T-helper 9 cell (primary cell): Measurements from ENCODE around the gene ALDH3B1.

ENCODE experiments used
- DNase-seq: peaks from one replicate; pipeline ENCODE4 v3.0.0-alpha.2; 2020

ALDH3B1 gene

DNA sequence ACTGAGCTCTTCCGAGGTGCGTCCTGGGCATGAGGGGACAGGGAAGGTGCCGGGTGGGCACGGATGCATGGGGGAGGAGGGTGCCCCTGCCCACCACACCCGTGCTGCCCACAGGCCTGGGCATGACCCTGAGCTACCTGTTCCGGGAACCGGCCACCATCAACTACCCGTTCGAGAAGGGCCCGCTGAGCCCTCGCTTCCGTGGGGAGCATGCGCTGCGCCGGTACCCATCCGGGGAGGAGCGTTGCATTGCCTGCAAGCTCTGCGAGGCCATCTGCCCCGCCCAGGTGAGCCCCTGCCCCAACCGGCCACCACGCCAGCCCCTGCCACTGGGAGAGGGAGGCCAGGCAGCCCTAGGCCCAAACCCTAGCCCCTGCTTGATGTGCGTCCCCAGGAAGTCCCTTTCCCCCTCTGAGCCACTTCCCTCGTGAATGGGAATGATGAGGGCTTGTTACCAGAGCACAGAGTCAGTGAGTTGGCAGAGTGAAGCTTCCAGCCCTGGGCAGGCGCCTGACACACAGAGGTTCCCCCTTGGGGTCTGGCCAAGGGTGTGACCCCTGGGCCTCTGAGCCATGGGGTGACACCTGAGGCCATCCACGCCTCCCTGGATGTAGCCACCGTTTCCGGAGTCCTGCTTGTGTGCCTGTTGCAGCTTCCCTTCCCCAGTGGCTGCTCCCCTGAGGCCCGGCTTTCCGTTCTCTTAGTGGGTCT lies 23.0 kb downstream of the ALDH3B1 start:
- no peak for DNase-seq

DNA sequence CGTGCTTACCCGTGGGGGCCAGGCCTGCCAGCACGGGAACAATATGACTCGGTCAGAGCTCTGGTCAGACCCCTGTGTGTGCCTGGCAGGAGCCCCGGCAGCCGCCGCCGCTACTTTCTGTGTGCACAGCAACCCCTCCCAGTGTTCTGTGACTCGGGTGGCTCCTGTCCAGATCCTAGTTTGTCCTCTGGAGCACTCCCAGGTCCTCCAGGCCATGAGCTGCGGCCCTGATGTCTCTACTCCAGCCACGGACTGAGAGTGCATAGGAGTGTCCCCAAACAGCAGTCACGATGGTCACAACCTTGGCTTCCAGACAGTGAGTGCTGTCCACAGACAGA lies 23.6 kb downstream of the ALDH3B1 start:
- no peak for DNase-seq

DNA sequence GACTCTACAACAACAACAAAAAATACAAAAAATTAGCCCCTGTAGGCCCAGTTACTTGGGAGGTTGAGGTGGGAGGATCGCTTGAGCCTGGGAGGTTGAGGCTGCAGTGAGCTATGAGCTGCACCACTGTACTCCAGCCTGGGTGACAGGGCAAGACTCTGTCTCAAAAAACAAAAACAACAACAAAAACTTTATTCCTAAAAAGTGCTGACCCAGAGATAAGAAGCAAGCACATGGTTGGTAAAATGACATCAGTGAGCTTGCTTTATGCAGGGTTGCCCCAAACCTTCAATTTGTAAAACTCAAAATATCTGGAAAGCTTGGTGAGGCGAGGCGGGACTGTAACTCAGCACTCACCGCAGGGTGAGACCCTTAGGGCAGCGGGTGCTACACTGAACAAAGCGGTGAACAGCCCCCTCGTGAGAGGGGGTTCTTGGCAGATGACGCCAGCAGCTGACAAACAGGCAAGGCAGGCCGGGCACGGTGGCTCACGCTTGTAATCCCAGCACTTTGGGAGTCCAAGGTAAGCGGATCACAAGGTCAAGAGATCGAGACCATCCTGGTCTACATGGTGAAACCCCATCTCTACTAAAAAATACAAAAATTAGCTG lies 25.2 kb downstream of the ALDH3B1 start:
- no peak for DNase-seq

DNA sequence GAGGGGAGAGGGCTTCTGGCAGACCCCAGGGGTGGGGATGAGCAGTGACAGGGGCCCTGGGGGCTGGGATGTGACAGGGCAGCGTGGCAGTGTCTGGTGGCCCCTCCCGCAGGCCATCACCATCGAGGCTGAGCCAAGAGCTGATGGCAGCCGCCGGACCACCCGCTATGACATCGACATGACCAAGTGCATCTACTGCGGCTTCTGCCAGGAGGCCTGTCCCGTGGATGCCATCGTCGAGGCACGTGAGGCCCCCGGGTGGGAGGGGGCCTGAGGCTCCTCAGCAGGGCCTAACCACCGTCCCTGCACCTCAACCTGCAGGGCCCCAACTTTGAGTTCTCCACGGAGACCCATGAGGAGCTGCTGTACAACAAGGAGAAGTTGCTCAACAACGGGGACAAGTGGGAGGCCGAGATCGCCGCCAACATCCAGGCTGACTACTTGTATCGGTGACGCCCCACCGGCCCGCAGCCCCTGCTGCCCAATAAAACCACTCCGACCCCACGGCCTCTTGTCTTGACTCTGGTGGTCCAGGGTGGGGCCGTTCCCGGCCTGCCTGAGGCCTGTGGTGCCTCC lies 26.1 kb downstream of the ALDH3B1 start:
- DNase-seq: no peak

DNA sequence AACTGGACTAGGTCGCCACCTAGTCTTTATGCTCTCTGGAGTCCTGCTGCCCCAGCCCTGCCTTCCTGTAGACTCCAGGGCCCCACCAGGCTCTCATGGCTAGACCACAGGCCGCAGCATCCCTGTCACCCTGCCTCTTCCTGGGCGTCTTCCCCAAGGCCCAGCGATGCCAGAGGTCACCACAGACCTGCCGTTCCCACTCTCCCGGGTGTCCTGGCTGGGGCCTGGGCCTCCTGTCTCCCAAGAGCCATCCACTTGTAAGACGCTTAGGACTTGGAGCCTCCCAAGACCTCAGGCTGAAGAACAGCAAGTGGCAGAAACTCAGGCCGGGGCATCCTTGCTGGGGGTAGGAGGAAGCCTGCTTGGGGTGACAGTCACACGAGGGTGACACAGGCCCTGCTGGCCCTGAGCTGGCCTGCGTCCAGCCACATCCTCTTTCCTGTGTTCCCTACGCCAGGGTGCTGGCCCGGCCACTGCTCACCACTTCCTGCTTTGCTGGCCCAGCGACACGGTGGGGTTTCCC lies 26.7 kb downstream of the ALDH3B1 start:
- DNase-seq: no peak

DNA sequence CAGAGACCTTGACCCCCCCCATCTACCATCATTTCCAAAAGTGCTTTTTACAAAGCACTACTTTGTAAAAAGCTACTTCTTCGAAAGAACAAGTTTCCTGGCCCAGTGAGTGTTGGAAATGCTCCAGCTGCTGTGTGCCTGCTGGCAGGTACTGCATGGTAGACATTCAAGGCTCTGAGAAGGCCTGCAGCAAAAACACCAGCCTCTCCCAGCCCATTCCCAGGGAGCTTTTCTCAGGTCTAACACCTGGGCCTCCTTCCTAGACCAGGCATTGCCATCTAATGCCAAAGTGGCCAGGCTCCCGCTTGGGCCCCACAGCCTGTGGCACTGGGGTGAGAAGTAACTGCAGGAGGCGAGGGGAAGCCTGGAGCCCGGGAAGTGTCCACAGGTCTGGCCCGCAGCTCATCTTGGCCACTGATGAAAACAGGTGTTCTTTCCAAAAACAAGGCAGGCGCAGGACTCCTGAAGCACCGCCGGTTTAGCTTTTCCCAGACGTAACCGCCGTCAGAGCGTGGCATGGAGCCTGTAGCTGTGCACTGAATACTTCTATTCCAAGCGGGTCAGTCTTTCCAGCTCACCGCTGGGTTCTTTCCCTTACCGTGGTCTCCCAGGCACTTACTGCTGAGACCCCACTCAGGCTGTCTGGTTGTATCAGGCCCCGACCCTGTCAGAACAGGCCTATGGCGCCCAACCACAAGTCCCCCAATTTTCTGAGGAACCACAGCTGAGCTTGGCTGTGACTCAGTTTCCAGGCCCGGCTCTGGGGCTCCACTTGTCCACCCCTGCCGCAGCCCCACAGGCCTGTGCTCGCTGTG lies 27.5 kb downstream of the ALDH3B1 start:
- no peak for DNase-seq

DNA sequence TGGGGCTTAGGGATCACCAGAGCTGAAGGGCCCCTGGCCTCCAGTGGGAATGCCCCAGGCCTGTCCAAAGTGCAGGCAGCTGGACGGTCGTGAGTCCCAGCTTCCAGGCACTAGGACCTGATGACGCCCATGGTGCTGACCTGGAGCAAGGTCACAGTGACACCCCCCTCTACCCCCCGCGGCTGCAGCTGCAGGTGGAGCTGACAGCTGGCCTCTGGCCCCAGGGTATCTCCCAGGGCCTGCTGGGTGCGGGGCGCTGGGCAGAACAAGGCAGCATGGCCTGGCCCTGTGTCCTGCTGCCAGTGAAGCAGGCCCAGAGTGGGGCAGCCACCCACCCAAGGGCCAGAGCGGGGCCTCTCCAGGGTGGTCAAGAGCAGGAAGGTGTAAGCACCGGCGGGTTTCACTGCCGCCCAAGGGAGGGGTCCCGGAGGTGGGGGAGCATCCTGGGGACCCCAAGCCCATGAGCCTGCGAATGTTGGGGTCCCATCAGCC lies 28.1 kb downstream of the ALDH3B1 start:
- DNase-seq: no peak

DNA sequence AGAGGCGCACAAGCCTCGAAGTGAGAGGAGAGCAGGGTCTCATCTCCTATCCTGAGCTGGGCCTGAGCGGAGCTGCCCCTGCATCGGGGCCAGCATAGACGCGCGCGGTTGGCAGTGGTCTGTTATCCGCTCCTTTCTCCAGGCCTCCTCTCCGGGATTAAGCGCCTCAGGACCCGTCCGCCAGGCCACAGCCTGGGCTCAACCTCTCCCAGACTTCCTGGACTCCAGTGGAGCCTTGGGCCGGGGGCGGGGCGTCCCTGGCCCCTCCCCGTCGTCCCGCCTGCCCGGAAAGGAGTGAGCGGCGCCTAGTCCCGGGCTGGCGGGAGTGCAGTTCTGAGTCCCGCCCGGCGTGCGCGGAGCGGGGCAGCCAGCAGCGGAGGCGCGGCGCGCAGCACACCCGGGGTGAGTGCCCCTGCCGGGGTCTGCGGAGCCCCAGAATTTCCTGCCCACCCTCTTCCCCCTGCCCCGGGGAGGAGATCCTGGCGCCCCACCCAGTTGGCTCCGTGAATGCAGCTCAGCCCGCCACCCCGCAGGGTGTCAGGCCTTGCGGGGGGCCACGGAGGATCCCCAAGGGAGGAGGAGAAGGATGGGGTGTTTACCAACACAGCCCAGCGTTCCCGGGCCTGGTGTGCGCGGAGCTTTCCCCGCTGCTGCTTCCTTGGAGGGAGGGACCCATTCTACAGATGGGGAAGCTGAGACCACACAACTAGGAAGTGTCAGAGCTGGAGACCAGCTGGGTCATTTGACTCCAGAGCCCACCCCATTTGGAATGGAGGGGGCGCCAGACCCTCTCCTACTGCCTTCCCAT lies 28.8 kb downstream of the ALDH3B1 start, which contains the start of gene TCIRG1:
Gene TCIRG1 (plus strand): TSS at position 308 of the 808 bp plus-strand sequence. CDS start 2,247 bp downstream, outside the sequence.
- peak; percentile 37 for DNase-seq

DNA sequence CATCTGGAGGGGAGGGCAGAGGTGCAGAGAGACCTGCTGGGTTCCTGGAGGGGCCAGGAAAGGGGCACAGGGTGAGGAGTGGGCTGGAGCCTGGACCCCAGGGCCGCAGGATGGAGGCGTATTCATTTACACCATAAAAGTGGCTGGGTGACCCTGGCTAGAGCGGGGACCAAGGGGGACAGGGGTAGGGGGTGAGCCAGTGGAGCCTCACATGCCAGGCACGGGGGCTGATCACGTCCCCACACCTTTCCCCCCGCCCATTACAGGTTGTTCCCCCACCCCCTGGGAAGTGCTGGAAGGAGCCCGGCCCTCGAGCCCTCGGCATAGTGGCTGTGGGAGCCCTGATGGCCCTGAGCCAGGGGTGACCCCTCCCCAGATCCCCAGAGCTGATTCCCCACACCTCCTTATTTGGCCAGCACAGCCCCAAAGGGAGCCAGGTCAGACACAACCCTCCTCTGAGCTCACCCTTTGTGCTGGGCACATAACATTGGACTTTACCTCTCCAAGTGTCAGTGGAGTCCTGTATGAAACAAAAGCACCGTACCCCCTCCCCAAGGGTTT lies 29.5 kb downstream of the ALDH3B1 start:
- DNase-seq: no peak

DNA sequence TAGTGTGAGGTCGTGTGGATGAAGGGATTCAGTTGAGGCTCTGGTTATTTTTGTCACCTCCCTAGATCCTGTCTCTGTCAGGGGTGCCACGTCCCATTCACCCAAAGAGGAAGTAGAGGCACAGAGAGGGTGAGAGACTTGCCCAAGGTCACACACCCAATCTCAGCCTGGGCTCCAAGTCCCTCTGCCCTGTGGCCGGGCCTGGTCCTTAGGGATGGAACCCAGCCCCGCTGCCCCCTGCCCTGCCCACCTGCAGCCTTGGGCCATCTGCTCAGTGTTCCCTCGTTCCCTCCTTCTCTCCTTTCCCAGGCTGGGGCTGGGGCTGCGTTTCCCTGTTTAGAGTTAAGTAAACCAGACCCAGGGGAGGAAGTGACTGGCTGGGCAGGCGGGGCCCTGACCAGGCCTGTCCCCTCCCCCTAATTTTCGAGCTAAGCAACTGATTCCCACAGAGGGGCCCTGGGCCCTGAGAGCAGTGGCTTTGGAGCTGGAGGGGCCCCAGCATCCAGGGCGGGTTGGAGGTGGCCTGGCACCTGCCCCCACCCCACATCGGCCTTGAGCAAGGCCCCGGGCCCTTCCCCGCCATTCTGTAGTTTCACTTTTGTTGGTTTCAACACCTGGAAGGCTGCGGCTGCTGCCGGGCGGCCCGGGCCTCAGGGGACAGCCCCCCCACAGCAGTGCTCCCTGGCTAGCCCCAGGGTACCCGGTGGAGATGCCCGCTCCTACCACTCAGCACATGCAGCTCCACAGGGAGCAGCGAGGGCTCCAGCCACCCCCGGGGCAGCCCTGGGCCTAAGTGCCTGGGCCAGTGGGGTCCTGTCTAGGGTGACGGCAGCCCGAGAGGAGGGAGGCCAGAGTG lies 30.2 kb downstream of the ALDH3B1 start:
- peak; percentile 25 for DNase-seq

DNA sequence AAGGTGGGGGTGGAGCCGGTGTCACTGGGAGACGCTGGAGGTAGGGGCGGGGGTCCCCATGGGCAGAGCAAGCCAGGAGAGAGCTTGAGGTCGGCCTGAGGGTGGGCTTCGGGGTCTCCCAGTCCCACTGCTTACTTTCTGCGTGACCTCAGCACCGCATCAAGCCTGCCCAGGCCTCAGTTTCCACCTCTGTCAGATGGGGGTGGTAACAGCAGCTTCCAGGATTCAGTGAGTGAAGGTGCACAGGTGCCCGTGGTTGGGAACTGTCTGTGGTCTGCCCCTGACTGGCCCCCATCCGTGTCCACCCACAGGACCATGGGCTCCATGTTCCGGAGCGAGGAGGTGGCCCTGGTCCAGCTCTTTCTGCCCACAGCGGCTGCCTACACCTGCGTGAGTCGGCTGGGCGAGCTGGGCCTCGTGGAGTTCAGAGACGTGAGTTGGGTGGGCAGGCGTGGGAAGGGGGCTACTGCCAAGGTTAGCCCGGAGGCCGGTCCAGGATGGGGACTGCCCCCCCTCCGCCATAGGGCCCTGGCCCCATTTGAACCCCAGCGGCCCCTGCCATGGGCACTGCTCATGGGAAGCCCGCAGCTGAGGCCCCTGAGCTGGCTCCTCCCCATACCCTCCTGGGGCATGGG lies 30.9 kb downstream of the ALDH3B1 start:
- no peak for DNase-seq

DNA sequence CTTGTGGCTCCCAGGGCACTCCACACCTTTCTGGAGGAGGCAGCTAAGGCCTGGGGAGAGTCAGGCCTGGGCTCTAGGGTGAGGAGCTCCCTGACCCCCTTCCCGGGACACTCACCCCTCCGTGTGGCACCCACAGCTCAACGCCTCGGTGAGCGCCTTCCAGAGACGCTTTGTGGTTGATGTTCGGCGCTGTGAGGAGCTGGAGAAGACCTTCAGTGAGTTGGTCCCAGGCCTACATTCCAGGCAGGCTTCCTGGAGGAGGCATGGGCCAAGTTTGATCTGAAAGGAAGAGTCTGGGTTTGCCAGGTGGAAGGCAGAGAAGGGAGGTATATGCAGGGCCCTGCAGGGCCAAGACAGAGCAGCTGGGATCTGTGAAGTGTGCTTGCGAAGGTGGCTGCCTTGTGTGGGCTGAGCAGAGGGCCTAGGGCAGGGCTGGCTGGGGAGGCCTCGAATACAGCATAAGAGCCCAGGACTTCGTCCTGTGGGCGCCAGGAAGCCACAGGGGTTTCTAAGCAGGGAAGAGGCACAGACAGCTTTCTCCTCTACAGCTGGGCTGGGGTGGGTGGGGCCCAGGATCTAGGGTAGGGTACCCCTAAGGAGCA lies 31.6 kb downstream of the ALDH3B1 start:
- no peak for DNase-seq

DNA sequence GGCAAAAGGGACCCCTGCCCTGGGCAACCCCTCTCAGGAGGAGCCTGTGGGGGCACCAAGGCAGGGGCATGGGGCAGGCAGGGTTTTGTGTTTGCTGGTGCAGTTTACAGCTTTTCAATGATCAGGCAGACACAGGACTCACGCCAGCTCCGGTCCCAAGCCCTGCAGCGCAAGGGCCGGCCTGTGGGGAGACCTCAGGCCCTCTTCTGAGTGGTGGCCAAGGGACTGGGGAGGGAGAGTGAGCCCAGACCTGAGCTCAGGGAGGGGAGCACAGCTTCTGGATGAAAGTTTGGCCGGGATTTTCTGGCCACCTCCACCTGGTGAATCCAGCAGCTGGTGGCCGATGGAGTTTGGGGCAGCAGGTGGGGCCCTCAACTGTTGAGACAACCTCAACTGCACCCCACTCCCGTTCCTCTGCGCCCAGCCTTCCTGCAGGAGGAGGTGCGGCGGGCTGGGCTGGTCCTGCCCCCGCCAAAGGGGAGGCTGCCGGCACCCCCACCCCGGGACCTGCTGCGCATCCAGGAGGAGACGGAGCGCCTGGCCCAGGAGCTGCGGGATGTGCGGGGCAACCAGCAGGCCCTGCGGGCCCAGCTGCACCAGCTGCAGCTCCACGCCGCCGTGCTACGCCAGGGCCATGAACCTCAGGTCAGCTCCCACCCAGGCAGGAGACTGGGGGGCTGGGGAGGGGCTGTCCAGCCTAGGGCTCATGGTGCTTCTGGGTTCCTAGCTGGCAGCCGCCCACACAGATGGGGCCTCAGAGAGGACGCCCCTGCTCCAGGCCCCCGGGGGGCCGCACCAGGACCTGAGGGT lies 32.3 kb downstream of the ALDH3B1 start:
- DNase-seq: no peak

DNA sequence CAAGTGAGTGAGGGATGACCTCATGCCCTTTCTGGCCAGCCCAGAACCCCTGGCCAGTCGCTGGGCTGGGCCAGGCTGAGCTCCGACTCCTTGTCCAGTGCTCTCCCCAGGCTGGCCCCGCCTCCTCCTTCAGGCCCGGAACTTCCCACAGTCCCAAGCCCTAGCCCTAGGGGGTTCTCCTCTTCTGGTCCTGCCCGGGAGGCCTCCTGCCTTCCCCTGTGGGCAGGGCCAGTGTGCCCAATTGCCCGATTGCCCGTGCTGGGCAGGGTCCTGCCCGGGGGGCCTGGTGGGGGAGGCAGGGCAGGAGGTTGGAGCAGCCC lies 32.9 kb downstream of the ALDH3B1 start:
- DNase-seq: no peak

DNA sequence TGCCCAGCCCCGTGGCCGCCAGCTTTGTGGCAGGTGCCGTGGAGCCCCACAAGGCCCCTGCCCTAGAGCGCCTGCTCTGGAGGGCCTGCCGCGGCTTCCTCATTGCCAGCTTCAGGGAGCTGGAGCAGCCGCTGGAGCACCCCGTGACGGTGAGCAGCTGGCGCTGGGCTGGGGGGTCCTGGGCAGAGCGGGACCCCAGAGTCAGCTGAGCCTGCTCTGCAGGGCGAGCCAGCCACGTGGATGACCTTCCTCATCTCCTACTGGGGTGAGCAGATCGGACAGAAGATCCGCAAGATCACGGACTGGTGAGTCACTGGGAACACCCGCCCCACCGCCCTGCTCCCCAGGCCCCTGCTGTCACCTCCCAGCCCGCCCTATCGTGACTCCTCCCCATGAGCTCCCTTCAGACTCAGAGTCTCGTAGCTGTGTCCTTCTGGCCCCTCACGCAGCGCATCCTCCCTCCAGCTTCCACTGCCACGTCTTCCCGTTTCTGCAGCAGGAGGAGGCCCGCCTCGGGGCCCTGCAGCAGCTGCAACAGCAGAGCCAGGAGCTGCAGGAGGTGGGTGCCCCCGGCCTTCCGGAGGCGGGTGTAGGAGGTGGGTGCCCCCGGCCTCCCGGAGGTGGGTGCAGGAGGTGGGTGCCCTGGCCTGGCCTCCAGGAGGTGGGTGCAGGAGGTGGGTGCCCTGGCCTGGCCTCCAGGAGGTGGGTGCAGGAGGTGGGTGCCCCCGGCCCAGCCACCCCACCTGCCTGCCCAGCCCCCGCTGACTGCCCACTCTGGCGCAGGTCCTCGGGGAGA lies 33.4 kb downstream of the ALDH3B1 start:
- DNase-seq: no peak

DNA sequence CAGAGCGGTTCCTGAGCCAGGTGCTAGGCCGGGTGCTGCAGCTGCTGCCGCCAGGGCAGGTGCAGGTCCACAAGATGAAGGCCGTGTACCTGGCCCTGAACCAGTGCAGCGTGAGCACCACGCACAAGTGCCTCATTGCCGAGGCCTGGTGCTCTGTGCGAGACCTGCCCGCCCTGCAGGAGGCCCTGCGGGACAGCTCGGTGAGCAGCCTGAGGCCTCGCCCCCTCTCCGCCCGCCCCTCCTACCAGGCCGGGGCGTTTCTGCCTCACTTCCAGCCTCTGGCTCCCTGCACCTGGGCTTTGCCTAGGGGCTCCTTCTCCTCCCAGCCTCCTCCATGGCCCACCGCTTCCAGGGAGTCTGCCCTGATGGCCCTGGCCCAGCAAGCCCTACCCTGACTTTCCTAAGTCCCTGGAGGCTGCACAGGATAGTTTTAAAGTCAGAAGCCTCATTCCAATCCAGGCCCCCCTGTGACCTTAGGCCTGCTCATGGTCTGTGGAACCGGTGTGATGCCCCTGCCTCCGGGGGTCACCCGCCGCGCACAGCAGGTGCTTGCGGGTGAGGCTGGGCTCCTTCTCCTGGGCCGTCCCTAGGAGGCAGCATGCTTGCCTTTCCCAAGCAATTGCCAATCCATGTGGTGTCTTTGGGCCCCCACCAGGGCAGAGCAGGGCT lies 34.2 kb downstream of the ALDH3B1 start:
- no peak for DNase-seq

DNA sequence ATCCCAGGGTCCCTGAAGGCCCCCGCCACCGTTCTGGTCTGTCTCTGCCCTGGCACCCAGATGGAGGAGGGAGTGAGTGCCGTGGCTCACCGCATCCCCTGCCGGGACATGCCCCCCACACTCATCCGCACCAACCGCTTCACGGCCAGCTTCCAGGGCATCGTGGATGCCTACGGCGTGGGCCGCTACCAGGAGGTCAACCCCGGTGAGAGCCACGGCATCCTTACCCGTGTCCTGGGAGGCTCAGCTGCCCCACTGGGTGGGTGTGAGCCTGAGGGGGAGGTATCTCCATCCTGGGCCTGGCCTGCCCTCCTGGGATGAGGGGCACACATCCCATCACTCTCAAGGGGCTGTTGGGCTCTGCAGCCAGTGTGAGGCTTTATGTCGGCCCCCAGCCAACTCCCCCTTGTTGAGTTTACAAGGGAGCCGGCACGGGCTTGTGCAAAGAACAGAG lies 34.8 kb downstream of the ALDH3B1 start:
- no peak for DNase-seq
